D721Med (cell line): ENCODE data around the gene UBE3C.

Source experiments
- DNase-seq: peaks from one replicate; pipeline ENCODE4 v3.0.0; 2011; ENCODE audit warnings: low spot score; ENCODE audit not compliant: insufficient read length
- FAIRE-seq: peaks from 2 replicates; lab custom pipeline; 2011; peaks lifted over from hg19 to GRCh38; lab: Jason Lieb, UNC
- TF ChIP-seq, protein P1 (sequence below): IDR thresholded peaks from 2 replicates; pipeline ENCODE4 v1.5.1; 2012; ENCODE audit warnings: mild to moderate bottlenecking, control low read depth; ENCODE audit not compliant: insufficient read depth; ENCODE audit errors: missing control alignments

The UBE3C gene

DNA sequence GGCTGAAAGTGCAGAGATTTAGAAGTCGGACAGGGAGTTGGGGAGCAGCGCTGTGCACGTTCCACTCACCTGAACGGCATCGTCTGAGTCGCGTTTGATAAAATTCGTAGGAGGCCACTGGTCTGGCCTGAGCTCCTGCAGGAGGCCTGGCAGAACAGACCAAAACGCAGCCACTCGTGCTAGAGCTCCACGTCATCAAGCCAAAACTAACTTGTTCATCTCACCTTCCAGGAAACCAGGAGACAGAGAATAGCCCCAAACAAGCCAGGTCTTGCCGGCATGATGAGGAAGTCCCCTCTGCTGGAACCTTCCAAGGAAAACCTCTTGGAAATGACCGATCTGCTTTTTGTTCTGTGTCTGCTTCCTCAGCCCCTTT, 154.7 kb downstream of the UBE3C start:
- TF ChIP-seq, protein P1, sequence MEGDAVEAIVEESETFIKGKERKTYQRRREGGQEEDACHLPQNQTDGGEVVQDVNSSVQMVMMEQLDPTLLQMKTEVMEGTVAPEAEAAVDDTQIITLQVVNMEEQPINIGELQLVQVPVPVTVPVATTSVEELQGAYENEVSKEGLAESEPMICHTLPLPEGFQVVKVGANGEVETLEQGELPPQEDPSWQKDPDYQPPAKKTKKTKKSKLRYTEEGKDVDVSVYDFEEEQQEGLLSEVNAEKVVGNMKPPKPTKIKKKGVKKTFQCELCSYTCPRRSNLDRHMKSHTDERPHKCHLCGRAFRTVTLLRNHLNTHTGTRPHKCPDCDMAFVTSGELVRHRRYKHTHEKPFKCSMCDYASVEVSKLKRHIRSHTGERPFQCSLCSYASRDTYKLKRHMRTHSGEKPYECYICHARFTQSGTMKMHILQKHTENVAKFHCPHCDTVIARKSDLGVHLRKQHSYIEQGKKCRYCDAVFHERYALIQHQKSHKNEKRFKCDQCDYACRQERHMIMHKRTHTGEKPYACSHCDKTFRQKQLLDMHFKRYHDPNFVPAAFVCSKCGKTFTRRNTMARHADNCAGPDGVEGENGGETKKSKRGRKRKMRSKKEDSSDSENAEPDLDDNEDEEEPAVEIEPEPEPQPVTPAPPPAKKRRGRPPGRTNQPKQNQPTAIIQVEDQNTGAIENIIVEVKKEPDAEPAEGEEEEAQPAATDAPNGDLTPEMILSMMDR, result no peak
- FAIRE-seq (no peak), DNase-seq (no peak)

DNA sequence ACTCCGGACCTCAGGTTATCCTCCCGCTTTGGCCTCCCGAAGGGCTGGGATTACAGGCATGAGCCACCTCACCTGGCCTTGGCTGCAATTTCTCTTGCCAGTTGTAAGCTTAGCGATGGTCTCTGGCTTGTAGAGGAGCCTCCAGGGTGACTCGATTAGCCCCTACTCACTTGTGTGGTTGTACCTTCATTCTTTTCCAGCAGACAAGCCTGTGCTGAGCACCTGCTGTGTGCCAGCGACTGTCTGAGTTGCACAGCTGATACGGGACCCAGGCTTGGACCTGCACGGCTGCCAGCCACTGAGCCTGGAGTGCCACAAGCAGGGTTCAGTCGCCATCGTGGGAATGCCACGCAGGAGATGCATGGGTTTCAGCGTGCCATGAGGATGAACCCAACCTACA, 156.0 kb downstream of the UBE3C start:
- FAIRE-seq, result no peak
- TF ChIP-seq, protein P1, result no peak
- DNase-seq, result no peak

DNA sequence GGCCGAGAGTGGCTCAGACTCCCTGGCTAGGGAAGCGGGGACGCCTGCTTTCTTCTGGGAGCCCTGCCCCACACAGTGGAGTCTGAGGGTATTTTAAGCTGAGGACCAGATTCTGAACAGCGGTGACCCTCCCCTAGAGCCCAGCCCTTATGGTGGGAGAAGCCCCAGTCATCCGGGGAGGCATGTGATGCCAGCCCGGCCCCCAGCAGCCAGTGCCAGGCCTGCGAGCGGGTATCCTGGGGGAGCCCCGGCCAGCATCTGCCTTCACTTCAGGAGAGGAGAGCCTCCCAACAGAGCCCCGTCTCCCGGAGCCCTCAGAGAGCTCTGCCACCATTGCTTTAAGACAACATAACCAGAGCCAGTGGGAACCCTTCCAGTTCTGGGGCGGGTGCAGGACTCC, 156.6 kb downstream of the UBE3C start:
- DNase-seq, result no peak
- no peak for FAIRE-seq

DNA sequence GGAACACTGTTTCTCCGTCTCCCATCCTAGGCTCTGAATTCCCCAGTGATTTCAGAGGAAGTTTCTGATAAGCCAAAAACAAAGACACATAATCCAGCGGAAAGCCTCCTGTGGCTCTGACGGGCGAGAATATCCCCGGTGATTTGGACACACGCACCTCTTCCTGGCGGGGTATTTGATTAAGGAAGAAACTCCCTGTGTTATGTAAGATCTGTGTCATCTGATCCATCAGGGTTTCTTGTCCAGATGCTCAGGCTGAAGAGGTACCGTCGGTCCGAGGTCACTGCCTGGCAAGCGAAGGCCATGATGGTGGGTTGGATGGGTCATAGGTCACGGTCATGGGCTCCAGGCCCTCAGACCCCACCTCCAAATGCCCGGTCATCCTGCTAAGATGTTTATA, 158.5 kb downstream of the UBE3C start:
- no peak for FAIRE-seq
- no peak for DNase-seq
- TF ChIP-seq, protein P1, result no peak

More for the DNA sequence above, 156.6 kb downstream of the UBE3C start:
- TF ChIP-seq, protein P1, result no peak

DNA sequence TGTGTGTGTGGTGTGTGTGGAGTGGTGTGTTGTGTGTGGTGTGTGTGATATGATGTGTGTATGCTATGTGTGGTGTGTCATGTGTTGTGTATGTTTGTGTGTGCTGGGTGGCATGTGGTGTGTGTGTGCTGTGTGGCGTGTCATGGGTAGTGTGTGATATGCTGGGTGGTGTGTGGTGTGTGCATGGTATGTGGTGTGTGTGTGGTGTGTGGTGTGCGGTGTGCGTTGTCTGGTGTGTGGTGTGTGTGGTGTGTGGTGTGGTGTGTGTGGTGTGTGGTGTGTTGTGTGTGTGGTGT, 160.5 kb downstream of the UBE3C start:
- FAIRE-seq (no peak), DNase-seq (no peak)
- TF ChIP-seq, protein P1, result no peak

DNA sequence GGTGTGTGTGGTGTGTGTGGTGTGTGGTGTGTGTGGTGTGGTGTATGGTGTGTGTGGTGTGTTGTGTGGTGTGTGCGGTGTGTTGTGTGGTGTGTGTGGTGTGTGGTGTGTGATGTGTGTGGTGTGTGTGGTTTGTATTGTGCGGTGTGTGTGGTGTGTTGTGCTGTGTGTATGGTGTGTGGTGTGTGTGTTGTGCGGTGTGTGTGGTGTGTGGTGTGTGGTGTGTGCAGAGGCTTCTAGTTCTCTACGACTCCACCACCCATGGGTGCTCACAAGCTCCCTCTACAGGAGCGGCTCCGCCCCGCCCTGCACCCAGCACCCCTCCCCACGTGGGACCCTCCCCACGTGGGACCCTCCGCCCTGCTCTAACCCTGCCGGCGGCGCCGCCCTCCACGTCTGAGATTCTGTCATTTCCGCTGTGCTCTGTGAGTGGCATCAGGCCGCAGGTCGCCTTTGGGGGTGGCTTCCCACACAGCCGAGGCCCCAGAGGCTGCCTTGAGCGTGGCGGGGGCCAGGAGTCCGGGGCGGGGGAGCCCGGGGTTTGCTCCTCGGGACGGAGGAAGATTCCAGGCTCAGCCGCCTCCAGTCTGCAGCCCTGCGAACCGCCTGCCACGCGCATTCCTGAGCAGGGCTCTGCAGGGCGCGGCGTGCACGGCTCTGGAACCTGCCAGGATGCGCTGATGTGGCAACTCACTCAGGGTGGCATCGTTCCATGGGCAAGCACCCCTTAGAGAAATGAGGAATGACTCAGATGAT, 161.1 kb downstream of the UBE3C start:
- TF ChIP-seq, protein P1, result no peak
- no peak for FAIRE-seq
- DNase-seq, result no peak

DNA sequence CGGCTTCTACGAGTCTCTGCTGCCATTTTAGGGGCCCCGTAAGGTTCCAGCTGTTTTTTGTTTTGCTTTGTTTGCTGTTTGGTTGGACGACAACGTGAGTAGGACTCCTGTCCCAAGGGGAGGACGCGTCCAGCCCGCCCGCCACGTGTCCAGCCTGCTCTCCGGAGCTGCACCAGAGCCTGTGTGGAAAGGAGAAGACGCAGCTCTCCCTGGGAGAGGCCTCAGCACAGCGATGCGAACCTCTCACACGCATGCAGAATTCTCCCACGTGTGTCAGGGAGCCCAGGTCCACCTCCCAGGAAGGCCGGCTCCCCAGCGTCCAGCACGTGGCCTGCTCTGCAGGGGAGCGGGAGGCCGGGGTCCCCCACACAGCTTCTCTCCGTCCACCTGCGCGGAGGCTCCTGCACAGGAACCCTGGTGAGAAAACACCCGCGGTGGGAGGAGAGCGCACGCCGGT, 161.7 kb downstream of the UBE3C start:
- DNase-seq, result no peak
- TF ChIP-seq, protein P1, result no peak
- FAIRE-seq, result no peak
